Stimulated activated CD4-positive, alpha-beta T cell treated with anti-CD3 and anti-CD28 coated beads, TNF-alpha, amount 100 ng/mL, for 1 hour (primary cell): Measurements from ENCODE around the gene SPAG17.

Experiments used
- DNase-seq, 3 donors: peaks; one replicate each; pipeline ENCODE4 v3.0.0-alpha.2; 2020; ENCODE audit warnings: low read depth in 3 of 3, low spot score in 1 of 3

Gene SPAG17

GRCh38 chr1:118185084-118185832, at the start of gene SPAG17:
Gene SPAG17 (minus strand): TSS chr1:118185228. CDS start chr1:118185157, 71 bp downstream.
- DNase-seq: no peak

- no peak for DNase-seq
These were observed 40.4 kb upstream of the SPAG17 start for GRCh38 chr1:118225471-118225870.

GRCh38 chr1:118223426-118223825, 38.4 kb upstream of the SPAG17 start:
- DNase-seq: no peak

GRCh38 chr1:118219438-118219837, 34.4 kb upstream of the SPAG17 start:
- DNase-seq: no peak

GRCh38 chr1:118217141-118217838, 32.3 kb upstream of the SPAG17 start:
- DNase-seq: no peak

GRCh38 chr1:118214866-118215265, 29.8 kb upstream of the SPAG17 start:
- no peak for DNase-seq

GRCh38 chr1:118210723-118211110, 25.7 kb upstream of the SPAG17 start:
- no peak for DNase-seq

GRCh38 chr1:118210051-118210722, 25.2 kb upstream of the SPAG17 start:
- DNase-seq: no peak

- no peak for DNase-seq
These were observed 24.6 kb upstream of the SPAG17 start for GRCh38 chr1:118209648-118210047.

- DNase-seq: no peak
These were observed 21.9 kb upstream of the SPAG17 start for GRCh38 chr1:118206966-118207365.

- no peak for DNase-seq
These were observed 19.6 kb upstream of the SPAG17 start for GRCh38 chr1:118204648-118205047.

- no peak for DNase-seq
These were observed 19.1 kb upstream of the SPAG17 start for GRCh38 chr1:118204105-118204504.

- DNase-seq: no peak
These were observed 17.1 kb upstream of the SPAG17 start for GRCh38 chr1:118202076-118202608.

GRCh38 chr1:118201524-118201923, 16.5 kb upstream of the SPAG17 start:
- no peak for DNase-seq

GRCh38 chr1:118200836-118201235, 15.8 kb upstream of the SPAG17 start:
- DNase-seq: no peak

GRCh38 chr1:118190561-118190960, 5.5 kb upstream of the SPAG17 start:
- DNase-seq: no peak

GRCh38 chr1:118189564-118189963, 4.5 kb upstream of the SPAG17 start:
- DNase-seq: no peak

- no peak for DNase-seq
These were observed 3.4 kb upstream of the SPAG17 start for GRCh38 chr1:118188411-118188810.

- no peak for DNase-seq
These were observed 998 bp upstream of the SPAG17 start for GRCh38 chr1:118186026-118186425.

GRCh38 chr1:118184739-118185083, 317 bp downstream of the SPAG17 start:
- no peak for DNase-seq

- no peak for DNase-seq
These were observed 1.4 kb downstream of the SPAG17 start for GRCh38 chr1:118183586-118183985.

- no peak for DNase-seq
These were observed 7.0 kb downstream of the SPAG17 start for GRCh38 chr1:118177998-118178397.
